ENCODE measurements around the gene MAZ. TPM values are rescaled to one million over a fixed set of nuclear protein-coding genes. Genes with fewer than 3 reads are reported as not detected.

MAZ gene
- total and polyA plus RNA-seq, 2 of the 13 experiments (the other 11 are each of a cell fraction or from before 2014, with no cell fraction given): 203 to 277 TPM

GRCh38 chr16:29852654-29853053 is 46.3 kb downstream of the MAZ start (continued):
- TF ChIP-seq ZBTB39 (CRISPR knock-in tag; IDR thresholded peaks at IDR 0.05): no peak
- TF ChIP-seq NR2F6 (IDR thresholded peaks at IDR 0.05): no peak
- TF ChIP-seq NR2F6 (CRISPR knock-in tag; IDR thresholded peaks at IDR 0.05): no peak
- no peak for TF ChIP-seq ETV6 (CRISPR knock-in tag; conservative IDR thresholded peaks at IDR 0.05)
- no peak for TF ChIP-seq GLMP (CRISPR knock-in tag; IDR thresholded peaks at IDR 0.05; ENCODE audit: borderline replicate concordance)
- TF ChIP-seq ZNF275 (CRISPR knock-in tag; IDR thresholded peaks at IDR 0.05; ENCODE audit: borderline replicate concordance): no peak
- no peak for TF ChIP-seq CCDC6 (CRISPR knock-in tag; IDR thresholded peaks at IDR 0.05)
- no peak for TF ChIP-seq GFI1 (CRISPR knock-in tag; IDR thresholded peaks at IDR 0.05; ENCODE audit: borderline replicate concordance)
- no peak for TF ChIP-seq ZSCAN29 (CRISPR knock-in tag; conservative IDR thresholded peaks at IDR 0.05)
- TF ChIP-seq ZKSCAN5 (CRISPR knock-in tag; IDR thresholded peaks at IDR 0.05): no peak

Measured in HepG2 (cell line).